GM21381 (cell line): ENCODE results near the gene ZNF544.
"Not testable (repeated sequence)": the region's sequence is repeated elsewhere in the genome, so short reads cannot be mapped to it uniquely, and the experiment has no call there.

Source experiments
- ATAC-seq: cut with Tn5 transposase; IDR thresholded peaks from one replicate; pipeline ENCODE4 v1.9.1; 2021; ENCODE audit warnings: mild to moderate bottlenecking, moderate library complexity; ENCODE audit not compliant: unreplicated experiment

ZNF544 gene

GRCh38 chr19:58252102-58252685 is 23.5 kb downstream of the ZNF544 start:
- no peak for ATAC-seq

- ATAC-seq = not testable (repeated sequence)
These were observed 29.5 kb downstream of the ZNF544 start for GRCh38 chr19:58258259-58258658.

DNA sequence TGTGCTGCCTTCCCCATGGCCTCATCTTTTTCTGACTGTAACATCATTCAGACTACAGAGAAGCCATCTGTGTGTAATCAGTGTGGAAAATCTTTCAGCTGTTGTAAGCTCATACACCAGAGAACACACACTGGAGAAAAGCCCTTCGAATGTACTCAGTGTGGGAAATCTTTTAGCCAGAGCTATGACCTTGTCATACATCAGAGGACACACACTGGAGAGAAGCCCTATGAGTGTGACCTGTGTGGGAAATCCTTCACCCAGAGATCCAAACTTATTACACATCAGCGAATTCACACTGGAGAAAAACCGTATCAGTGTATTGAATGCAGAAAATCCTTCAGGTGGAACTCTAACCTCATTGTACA is 32.9 kb downstream of the ZNF544 start:
- ATAC-seq = no peak

DNA sequence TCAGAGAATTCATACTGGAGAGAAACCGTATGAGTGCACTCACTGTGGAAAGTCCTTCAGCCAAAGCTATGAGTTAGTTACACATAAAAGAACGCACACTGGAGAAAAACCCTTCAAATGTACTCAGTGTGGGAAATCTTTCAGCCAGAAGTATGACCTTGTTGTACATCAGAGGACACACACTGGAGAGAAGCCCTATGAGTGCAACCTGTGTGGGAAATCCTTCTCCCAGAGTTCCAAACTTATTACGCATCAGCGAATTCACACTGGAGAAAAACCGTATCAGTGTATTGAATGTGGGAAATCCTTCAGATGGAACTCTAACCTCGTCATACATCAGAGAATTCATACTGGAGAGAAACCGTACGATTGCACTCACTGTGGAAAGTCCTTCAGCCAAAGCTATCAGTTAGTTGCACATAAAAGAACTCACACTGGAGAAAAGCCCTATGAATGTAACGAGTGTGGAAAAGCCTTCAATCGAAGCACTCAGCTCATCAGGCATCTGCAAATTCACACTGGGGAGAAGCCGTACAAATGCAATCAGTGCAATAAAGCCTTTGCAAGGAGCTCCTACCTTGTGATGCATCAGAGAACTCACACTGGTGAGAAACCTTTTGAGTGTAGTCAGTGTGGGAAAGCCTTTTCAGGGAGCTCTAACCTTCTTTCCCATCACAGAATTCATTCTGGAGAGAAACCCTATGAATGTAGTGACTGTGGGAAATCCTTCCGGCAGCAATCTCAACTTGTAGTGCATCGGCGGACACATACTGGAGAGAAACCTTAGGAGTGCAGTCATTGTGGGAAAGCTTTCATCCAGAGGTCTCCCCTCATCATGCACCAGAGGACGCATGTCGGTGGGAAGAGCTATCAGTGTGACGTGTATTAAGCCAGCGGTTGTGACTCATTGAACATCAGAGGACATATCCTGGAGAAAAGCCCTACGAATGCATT is 33.5 kb downstream of the ZNF544 start:
- ATAC-seq = no peak

DNA sequence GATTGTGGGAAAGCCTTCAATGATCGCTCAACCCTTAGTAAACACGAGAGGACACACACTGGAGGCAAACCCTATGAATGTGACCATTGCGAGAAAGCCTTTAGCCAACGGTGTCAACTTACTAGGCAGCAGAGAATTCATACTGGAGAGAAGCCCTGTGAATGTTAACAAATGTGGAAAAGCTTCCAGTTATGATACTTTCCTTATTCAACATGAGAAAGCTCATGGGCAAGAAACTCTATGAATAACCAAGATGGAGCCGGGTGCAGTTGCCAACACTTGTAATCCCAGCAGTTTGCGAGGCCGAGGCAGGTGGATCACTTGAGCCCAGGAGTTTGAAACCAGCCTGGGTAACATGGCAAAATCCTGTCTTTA is 34.2 kb downstream of the ZNF544 start:
- no peak for ATAC-seq

DNA sequence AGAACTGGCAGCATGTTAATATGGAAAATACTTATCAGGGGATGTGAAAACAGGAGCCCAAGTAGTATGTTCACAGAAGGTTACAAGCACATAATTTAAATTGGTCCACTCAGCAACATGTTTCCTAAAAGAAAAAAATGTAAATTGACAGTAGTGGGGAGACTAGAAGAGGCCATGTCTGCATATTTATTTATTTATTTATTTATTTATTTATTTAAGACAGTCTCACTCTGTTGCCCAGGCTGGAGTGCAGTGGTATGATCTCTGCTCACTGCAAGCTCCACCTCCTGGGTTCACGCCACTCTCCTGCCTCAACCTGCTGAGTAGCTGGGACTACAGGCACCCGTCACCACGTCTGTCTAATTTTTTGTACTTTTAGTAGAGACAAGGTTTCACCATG is 36.4 kb downstream of the ZNF544 start:
- no peak for ATAC-seq

- ATAC-seq = no peak
These were observed 39.6 kb downstream of the ZNF544 start for GRCh38 chr19:58268344-58268743.

- ATAC-seq = no peak
These were observed 46.1 kb downstream of the ZNF544 start for GRCh38 chr19:58274771-58275201.

GRCh38 chr19:58275564-58275963 is 46.9 kb downstream of the ZNF544 start:
- no peak for ATAC-seq

GRCh38 chr19:58277197-58277596 is 48.5 kb downstream of the ZNF544 start:
- no peak for ATAC-seq

GRCh38 chr19:58277748-58278540 is 49.2 kb downstream of the ZNF544 start:
- ATAC-seq = no peak

GRCh38 chr19:58278541-58279041 is 49.9 kb downstream of the ZNF544 start, which contains the start of gene ZNF8:
Gene ZNF8, plus strand, starts transcription at chr19:58278955. Its CDS starts 127 bp downstream, at chr19:58279082.
- peak; percentile 95 for ATAC-seq

DNA sequence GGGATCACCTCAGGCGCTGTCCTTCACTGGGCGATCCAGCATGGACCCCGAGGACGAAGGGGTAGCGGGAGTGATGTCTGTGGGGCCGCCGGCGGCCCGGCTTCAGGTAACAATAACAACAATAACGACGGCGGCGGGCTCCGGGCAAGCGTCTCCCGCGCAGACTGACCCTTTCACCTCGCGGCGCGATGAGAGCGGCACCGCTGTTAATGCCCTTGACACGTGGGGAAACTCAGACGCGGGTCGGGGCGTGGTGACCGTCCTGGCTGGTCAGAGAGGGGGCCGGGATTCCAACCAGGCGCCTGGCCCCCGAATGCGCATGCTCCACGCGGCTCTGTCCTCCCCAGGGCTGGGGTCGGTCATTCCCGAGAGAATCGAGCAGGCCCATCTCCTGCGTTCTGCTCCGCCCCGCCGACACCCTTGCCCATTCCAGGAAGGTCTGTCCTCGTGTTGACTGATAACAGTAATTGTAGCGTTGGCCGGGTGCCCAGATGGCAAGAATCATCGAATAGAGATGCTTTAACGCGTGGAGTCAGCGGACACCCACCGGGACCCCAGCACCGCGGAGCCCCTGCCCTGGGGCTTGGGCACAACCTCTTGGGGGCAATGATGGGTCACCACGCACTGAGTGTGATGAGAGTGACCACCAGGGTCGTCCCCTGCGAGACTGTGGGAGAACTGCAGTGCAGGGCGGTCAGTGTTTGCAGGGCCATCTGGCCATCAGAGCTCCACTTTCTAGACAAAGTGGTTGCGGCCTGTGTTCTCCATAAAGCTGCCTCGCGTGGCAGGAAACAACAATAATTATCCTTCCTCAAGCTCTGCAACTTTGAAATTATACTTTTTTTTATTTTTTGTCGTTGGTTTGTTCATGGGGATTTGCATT is 50.6 kb downstream of the ZNF544 start:
- ATAC-seq = peak; percentile 11

GRCh38 chr19:58279925-58280316 is 51.2 kb downstream of the ZNF544 start:
- ATAC-seq = no peak

- ATAC-seq = no peak
These were observed 55.5 kb downstream of the ZNF544 start for GRCh38 chr19:58284199-58284598.

- ATAC-seq = no peak
These were observed 63.2 kb downstream of the ZNF544 start for GRCh38 chr19:58291943-58292342.

DNA sequence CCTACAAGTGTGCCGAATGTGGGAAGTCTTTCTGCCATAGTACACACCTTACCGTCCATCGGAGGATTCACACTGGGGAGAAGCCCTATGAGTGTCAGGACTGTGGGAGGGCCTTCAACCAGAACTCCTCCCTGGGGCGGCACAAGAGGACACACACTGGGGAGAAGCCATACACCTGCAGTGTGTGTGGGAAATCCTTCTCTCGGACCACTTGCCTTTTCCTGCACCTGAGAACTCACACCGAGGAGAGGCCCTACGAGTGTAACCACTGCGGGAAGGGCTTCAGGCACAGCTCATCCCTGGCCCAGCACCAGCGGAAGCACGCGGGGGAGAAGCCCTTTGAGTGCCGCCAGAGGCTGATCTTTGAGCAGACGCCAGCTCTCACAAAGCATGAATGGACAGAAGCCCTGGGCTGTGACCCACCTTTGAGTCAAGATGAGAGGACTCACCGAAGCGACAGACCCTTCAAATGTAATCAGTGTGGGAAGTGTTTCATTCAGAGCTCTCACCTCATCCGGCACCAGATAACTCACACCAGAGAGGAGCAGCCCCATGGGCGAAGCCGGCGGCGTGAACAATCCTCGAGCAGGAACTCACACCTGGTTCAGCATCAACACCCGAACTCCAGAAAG is 66.1 kb downstream of the ZNF544 start:
- no peak for ATAC-seq

- ATAC-seq = no peak
These were observed 67.4 kb downstream of the ZNF544 start for GRCh38 chr19:58296104-58296503.

DNA sequence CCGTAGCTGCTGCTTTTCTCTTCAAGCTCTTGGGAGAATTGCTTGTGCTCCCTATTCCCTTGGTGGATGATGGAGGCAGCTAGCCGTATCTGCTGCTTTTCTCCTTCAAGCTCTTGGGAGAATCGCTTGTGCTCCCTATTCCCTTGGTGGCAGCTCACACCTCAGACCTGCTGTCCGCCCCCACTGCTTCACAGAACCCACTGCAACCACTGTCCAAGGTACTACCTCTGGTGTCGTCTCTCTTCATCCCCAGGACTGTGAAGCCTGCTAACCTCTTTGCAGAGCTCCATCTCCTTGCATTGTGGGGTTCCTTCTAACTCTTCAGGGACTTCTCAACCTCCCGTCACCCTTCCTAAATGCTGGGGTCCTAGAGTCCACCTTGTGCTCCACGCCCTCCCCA is 71.9 kb downstream of the ZNF544 start:
- no peak for ATAC-seq

DNA sequence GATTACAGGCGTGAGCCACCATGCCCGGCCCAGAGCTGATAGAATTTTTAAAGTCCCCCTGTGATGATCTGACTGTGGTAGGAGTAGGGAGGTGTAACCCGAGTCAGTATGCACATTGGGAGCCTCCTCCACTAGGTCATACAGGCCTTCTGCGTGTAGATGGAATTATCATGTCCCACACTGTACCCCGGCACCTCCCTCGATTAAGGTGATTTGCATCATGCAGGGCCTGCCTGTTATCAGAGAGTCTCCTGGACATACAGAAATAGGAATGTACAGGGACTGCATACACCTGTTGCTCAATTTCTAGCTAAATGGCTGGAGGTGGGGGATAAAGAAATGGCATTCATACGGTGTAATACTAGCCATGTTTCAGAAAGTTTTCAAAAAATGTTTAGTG is 75.5 kb downstream of the ZNF544 start:
- ATAC-seq = no peak
